Neuron (in vitro differentiated cells): ENCODE results near the gene WASF1.
A peak's percentile ranks its signal among the peaks of the same experiment; 100 is the strongest.

Experiments
- H2AFZ ChIP-seq: one replicate; pipeline ENCODE4 v1.6.1; 2013; ENCODE audit warnings: low read depth, mild to moderate bottlenecking, inconsistent platforms, low read length, moderate library complexity
- H3K27me3 ChIP-seq: one replicate; pipeline ENCODE4 v1.6.1; 2013; ENCODE audit warnings: low read length; ENCODE audit not compliant: insufficient read depth
- H3K36me3 ChIP-seq: one replicate; pipeline ENCODE4 v1.6.1; 2013; ENCODE audit warnings: low read length; ENCODE audit not compliant: insufficient read depth
- H3K4me1 ChIP-seq: one replicate; pipeline ENCODE4 v1.6.1; 2013; ENCODE audit warnings: low read length; ENCODE audit not compliant: insufficient read depth
- H3K4me3 ChIP-seq: 2 replicates; pipeline ENCODE4 v1.5.1; 2013; ENCODE audit warnings: mild to moderate bottlenecking, low read length, moderate library complexity
- H3K9me3 ChIP-seq: one replicate; pipeline ENCODE4 v1.6.1; 2013; ENCODE audit warnings: low read length

WASF1 gene

DNA sequence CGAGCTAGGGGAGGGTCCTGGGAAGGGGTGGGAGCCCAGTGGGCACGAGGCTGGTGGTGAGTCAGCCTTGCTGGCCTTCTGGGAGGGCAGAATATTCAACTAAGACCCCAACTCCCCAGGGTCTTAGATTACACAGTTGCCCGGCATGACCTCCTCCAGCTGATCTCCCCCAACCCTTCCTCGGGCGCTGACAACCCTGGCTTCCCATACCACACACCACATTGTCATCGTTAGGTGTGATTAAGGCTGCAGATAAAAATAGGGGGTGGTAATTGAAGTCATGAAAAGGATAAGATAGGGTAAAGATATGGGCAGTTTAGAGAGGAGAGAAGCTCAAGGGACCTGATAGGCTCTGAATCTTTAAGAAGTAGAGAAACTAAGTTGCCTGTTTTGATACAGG lies 11.3 kb upstream of the WASF1 start:
- Histone ChIP-seq H3K27me3 (no peaks in the 10 kb centered on the region), H3K4me3 (no peak overlapping the region), H2AFZ (no peak overlapping the region), H3K9me3 (no peaks in the 10 kb centered on the region), H3K36me3 (peaks cover 20% of the 10 kb centered on the region), H3K4me1 (no peaks in the 10 kb centered on the region)

DNA sequence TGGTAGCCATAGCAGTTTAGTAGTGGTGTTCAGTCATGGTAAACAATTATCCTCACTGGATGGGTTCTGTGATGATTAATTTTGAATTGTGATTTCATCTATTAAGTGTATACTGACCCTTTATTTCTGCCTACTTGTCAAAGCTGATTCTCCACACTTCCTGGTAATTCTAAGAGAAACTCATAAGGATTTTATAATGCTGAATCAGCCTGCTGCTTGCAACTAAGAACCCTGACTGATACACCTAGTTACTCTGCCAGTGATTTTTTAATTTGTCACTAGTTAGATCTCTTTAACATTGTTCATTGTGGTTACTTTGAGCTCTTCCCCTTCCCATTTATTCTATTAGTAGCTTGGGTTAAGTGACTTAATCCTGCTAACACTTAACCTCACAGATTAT lies 9.3 kb upstream of the WASF1 start:
- H3K9me3 ChIP-seq = no peaks in the 10 kb centered on the region
- peaks cover 9% of the 10 kb centered on the region for H3K36me3 ChIP-seq
- H3K4me3 ChIP-seq = no peak overlapping the region
- no peak overlapping the region for H2AFZ ChIP-seq
- no peaks in the 10 kb centered on the region for H3K4me1 ChIP-seq
- H3K27me3 ChIP-seq = no peaks in the 10 kb centered on the region

DNA sequence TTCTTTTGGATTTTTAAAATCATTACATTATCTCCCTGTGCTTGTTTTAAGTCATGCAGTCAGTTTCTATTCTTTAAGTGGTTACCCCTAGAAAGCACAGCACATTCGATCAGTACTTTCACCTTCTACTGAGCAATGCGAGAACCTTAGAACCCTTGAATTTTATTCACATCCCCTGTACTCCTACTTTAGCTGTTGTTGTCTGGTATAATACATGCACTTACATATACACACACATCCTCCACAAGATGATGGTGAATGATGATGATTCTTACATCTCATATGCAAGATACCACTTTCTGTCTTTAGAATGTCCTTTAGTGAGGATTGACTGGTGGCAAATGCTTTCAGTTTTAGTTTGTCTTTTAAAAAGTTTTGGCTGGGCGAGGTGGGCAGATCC lies 6.4 kb upstream of the WASF1 start:
- peaks cover 20% of the 10 kb centered on the region for H3K4me1 ChIP-seq
- H3K4me3 ChIP-seq = no peak overlapping the region
- H2AFZ ChIP-seq = no peak overlapping the region
- no peaks in the 10 kb centered on the region for H3K27me3 ChIP-seq
- H3K9me3 ChIP-seq = no peaks in the 10 kb centered on the region
- H3K36me3 ChIP-seq = peaks cover 2% of the 10 kb centered on the region

- no peaks in the 10 kb centered on the region for H3K27me3 ChIP-seq
- H3K9me3 ChIP-seq = no peaks in the 10 kb centered on the region
- H3K4me1 ChIP-seq = peaks cover 21% of the 10 kb centered on the region
- no peak overlapping the region for H2AFZ ChIP-seq
- H3K4me3 ChIP-seq = no peak overlapping the region
- H3K36me3 ChIP-seq = peaks cover 2% of the 10 kb centered on the region
Measured at GRCh38 chr6:110183292-110183885, 3.9 kb upstream of the WASF1 start.

DNA sequence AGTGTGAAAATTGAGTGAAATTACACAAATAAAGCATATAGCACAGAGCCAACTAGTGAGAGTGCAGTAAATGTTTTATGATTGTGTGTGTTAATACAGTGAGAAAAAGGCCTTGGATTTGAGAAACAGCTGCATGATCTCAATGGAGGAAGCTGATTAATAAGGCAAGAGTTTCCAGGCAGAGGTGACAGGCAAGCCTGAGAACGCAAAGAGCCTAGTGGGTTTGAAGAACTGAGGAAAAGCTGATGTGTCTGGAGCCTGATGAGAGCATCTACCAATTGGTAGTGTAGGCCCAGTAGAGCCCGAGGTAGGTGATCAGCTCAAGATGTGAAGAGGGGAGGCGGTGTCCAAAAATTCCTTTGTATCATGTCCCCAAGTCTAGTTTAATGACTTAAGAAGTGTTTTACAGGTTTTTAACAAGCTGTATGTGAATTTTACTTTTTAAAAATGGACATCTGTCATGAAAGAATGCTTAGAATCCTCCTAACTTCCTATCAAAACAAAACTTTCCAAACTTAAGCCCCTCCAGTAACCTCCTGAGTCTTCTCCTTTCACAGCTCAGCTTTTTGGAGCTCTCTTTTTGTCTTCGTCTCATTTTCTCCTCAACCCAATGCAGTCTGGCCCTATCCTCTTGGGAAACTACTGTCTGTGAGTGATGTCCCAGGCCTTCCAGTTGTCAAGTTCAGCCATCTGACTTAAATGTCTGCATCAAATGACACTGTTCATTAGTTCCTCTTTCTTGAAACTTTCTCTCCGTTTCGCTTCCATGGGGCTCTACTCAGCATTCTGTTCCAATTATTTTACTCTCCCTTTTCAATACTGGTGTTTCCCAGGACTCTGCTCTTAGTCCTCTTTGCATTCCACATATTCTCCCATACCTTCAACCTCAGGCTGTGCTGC lies 1.9 kb upstream of the WASF1 start:
- Histone ChIP-seq H3K4me1 (peaks cover 37% of the 10 kb centered on the region), H3K4me3 (peak overlapping the region; percentile 94), H3K27me3 (no peaks in the 10 kb centered on the region), H3K9me3 (no peaks in the 10 kb centered on the region), H2AFZ (peak overlapping the region; percentile 90), H3K36me3 (peaks cover 2% of the 10 kb centered on the region)

DNA sequence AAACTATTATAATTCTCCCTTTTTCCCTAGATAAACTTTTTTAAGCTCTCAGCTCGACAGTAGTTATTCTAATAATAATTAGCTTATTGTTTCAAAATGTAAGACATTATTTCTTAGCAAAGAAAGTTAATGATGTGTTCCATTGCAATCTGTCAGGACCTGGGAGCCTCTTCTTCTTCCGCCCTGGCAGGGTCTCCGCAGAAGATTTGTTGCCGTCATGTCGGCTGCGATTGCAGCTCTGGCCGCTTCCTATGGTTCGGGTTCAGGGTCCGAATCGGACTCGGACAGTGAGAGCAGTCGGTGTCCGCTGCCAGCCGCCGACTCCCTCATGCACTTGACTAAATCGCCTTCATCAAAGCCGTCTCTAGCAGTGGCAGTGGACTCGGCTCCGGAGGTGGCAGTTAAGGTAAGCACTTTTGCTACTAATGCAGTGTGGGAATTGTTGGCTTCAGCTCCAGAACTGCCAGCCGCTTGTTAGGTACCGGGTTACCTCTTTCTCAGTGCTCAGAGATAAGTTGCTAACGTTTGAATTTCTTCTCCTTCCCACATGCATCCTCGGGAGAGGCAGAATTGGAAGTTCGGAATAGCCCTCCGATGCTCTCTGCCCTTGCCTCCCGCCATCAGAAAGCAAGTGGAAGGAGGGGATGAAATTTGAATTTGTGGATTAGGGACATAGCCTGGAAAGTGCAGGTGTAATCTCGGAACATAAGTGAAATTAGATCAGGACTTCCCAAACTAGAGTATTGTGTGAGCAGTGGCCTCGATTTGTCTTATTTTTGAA lies 948 bp upstream of the WASF1 start, which contains the start of gene CDC40:
TSS of gene CDC40 (plus strand) at position 200 of the 781 bp plus-strand sequence. CDS start at position 218, 18 bp downstream.
- Histone ChIP-seq H3K9me3 (no peaks in the 10 kb centered on the region), H3K4me1 (peaks cover 37% of the 10 kb centered on the region), H2AFZ (peak within 1 kb of the TSS; percentile 90), H3K36me3 (no peaks in the 10 kb centered on the region), H3K4me3 (peak within 1 kb of the TSS; percentile 94), H3K27me3 (no peaks in the 10 kb centered on the region)

DNA sequence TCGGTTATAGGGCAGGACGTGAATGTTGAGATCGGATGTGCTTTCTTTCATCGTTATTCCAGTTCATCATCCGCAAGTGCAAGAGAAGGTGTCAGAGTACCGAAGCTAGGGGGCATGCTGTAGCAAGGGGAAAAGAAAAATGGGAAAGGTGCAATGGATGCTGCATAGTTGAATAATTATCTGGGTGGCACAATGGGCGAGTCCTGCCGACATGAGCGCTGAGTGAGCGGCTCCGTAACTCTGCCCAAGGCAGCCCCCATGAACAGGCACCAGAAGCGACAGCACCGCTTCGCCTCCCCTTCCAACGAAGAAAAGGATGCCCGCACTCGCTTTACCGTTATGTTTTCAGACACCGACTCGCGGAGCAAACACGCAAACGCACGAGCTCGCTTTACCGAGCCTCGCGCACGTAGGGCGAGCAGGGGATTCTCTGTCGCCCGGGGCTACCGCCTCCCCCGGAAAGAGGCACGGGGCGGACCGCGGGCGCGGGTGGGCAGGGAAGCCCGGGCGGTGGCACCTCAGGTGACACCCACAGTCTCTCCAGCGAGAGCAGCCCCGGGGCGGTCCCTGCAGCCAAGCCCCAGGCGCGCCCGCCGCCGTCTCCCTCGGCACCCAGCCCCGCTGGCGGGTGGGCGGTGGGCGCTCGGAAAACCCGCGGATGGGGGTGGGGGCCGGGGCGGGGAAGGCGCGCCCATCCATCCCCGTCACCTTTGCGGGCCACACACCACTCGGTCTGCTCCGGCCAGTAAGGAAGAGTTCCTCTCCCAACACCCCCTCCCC lies 654 bp downstream of the WASF1 start:
- Histone ChIP-seq H3K27me3 (no peaks in the 10 kb centered on the region), H3K36me3 (no peaks in the 10 kb centered on the region), H3K4me3 (peak overlapping the region; percentile 94), H3K4me1 (peaks cover 37% of the 10 kb centered on the region), H3K9me3 (no peaks in the 10 kb centered on the region), H2AFZ (peak overlapping the region; percentile 90)

- Histone ChIP-seq H3K4me1 (peaks cover 16% of the 10 kb centered on the region), H3K4me3 (no peak overlapping the region), H3K36me3 (no peaks in the 10 kb centered on the region), H2AFZ (no peak overlapping the region), H3K9me3 (no peaks in the 10 kb centered on the region), H3K27me3 (no peaks in the 10 kb centered on the region)
Measured at GRCh38 chr6:110173506-110174132, 5.9 kb downstream of the WASF1 start.

GRCh38 chr6:110170081-110170480 lies 9.4 kb downstream of the WASF1 start:
- H3K4me1 ChIP-seq = no peaks in the 10 kb centered on the region
- no peaks in the 10 kb centered on the region for H3K27me3 ChIP-seq
- no peak overlapping the region for H2AFZ ChIP-seq
- H3K4me3 ChIP-seq = no peak overlapping the region
- no peaks in the 10 kb centered on the region for H3K9me3 ChIP-seq
- no peaks in the 10 kb centered on the region for H3K36me3 ChIP-seq

DNA sequence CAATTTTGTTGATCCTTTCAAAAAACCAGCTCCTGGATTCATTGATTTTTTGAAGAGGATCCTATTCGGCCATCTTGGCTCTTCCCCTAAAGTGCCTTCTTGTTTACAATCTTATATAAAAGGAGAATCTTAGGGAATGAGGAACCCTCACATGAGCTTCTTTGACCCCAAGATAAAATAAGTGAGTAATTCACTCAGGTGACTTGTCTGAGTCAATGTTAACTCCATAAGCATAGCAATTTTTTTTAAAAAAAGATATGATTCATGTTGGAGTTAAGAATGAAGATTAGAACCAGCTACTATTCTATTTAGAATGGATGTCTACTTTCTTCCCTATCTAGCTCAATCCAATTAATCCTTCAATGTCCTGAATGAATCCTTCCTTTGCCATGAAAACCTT lies 21.0 kb downstream of the WASF1 start:
- H3K4me3 ChIP-seq = no peak overlapping the region
- no peaks in the 10 kb centered on the region for H3K4me1 ChIP-seq
- peaks cover 2% of the 10 kb centered on the region for H3K9me3 ChIP-seq
- no peak overlapping the region for H2AFZ ChIP-seq
- no peaks in the 10 kb centered on the region for H3K27me3 ChIP-seq
- H3K36me3 ChIP-seq = no peaks in the 10 kb centered on the region

DNA sequence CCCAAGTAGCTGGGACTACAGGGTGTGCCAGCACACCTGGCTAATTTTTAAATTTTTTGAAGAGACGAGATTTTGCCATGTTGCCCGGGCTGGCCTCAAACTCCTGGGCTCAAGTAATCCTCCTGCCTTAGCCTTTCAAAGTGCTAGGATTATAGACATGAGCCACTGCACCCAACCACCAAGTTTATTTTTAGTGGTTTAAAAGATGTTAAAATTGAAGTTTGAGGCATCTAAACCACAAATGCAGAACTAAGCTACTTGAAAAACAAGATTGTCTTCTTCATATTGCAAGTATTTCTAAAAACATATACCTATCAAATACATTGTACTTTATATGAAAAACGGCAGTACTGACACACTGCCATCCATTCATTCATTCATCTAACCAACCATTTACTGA lies 31.6 kb downstream of the WASF1 start:
- Histone ChIP-seq H3K9me3 (no peaks in the 10 kb centered on the region), H3K36me3 (peaks cover 2% of the 10 kb centered on the region), H3K27me3 (no peaks in the 10 kb centered on the region), H2AFZ (no peak overlapping the region), H3K4me1 (no peaks in the 10 kb centered on the region), H3K4me3 (no peak overlapping the region)

GRCh38 chr6:110140650-110141049 lies 38.8 kb downstream of the WASF1 start:
- Histone ChIP-seq H3K4me1 (no peaks in the 10 kb centered on the region), H3K9me3 (peaks cover 24% of the 10 kb centered on the region), H3K27me3 (no peaks in the 10 kb centered on the region), H3K4me3 (no peak overlapping the region), H2AFZ (no peak overlapping the region), H3K36me3 (peaks cover 8% of the 10 kb centered on the region)
